ENCODE data around the gene TWIST1.

TWIST1 gene

GRCh38 chr7:19117091-19117869 lies at the start of gene TWIST1:
TSS of gene TWIST1 (minus strand) at chr7:19117636. CDS start at chr7:19117321, 315 bp downstream.
- no peak for DNase-seq

DNA sequence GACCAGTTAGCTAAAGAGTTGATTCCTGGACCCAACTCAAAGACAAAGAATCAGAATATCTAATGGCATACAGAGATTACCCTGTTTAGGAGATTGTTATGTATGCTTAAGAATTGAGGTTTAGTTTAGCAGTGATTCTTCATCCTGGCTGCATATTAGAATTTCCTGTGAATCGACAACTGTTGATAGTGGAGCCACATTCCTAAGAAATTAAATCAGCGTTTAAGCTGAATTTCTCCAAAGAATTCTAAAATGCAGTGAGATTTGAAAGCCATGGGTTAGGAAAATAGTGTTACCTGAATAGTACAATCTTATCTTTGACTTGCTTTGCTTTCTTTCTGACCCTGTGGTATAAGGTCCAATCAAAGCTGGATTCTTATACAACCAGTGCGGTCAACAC lies 44.2 kb upstream of the TWIST1 start:
- DNase-seq: no peak

DNA sequence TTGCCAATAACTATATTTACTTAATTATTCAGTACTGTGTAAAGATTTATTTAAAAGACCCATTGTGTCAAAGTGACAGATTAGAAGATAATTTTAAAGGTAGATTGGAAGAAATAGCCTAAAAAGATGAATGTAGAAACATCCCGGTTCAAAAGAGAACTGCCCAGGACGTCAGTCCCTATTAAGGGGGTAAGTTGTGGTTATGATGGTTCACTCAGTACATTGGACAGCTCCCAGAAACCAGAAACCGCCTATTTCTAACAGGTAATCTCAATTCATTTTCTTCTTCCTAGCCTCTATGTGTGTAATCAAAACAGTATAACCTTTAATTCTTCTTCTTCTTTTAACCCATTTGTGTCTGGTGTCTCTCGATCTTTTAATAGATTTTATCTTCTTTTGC lies 29.3 kb upstream of the TWIST1 start:
- no peak for DNase-seq

DNA sequence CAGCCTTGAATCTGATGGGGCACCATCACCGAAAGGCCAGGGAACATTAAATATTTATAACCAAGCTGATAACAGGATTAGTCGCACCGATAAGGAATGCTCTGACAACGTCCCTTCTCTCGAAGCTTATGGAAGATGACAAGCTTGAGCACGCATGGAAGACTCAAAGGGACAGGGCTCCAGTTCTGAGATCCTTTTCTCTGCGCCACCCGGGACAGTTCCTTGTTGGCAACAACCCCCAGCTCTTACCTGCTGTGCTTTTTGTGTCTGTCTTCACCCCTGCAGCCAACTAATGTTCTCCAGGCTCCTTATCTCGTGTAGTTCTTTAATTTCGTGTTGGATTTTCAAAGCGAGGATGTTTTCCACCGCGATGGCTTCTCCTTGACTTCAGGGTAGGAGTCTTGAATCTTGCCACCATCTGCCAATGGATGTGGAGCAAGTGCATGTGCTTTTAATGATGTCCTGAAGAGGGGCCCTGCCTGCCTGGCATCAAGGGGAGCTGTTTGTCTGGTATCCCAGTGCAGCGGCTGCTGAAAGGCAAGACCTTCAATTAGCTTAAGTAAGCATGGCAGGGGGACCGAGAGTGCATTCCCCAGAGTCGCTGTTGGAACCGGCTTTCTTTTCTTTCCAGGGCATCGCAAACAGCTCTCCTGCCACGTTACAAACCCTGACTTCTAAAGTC lies 28.1 kb upstream of the TWIST1 start:
- DNase-seq: no peak

DNA sequence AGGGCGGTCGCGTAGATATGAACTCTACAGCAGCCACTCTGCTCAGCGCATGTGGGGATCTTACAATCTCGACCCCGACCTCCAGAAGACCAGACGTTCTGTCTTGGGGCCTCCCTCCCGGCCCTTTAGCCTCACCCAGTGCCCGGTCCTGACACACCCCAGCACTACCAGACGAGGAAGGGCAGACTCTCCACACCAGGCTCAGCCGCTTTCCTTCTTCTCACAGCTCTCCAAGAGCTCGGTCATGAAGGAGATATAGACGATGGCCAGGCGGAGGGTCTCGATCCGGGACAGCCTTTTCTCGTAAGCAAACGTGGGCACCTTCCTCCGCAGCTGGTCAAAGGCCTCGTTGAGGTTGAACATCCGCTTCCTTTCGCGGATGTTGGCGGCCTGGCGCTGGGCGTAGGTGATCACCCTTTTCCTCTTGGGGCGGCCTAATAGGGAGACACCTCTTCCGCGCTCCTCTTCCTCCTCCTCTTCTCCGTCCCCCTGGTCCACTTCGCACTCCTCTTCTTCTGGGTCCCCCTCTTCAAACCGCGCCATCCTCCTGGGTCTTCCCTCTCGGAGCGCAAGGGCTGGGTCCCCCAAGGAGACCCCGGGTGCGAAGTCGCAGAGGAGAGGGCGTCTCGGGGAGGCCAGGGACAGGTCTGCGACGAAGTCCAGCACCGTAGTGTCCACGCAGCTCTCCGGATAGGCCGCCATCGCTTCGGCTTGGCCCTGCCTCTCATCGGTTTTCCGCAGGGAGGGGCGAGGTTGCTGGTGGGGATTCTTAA lies 27.4 kb upstream of the TWIST1 start, which contains the start of gene FERD3L:
Gene FERD3L, minus strand, starts transcription at position 761 of the 773 bp plus-strand sequence. Its CDS starts 59 bp downstream, at position 702.
- no peak for DNase-seq

GRCh38 chr7:19143881-19144574 lies 26.6 kb upstream of the TWIST1 start:
- DNase-seq: no peak

DNA sequence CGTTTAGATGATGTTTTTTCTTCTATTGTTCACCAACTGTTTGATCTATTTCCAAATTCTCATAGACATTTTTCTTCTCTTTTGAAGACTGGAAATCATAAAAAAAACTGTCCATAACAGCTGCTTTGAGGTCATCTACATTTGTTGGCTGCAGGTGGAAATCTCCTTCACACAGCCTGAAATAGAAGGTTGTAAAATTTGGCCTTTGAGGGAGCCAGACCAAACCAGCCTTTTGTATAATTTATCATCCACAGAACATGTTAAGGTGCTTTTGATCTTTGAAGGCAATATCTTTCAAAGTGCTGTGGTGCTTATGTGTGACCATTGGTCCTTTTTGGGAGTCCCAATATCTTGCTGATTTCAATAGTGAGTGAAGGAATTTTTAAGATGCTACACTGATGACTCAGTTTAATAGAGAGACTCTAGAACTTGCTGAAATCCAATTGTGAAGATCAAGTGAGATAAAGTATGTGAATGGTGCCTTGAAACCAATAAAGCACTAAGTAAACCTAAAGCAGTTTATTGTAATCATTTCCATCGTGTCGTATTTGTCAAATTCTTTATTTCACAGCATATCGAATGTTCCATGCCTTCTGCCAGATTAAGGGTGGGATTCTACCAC lies 22.4 kb upstream of the TWIST1 start:
- DNase-seq: no peak

GRCh38 chr7:19133886-19134285 lies 16.4 kb upstream of the TWIST1 start:
- no peak for DNase-seq

GRCh38 chr7:19133390-19133789 lies 16.0 kb upstream of the TWIST1 start:
- no peak for DNase-seq

GRCh38 chr7:19128856-19129255 lies 11.4 kb upstream of the TWIST1 start:
- DNase-seq: no peak

DNA sequence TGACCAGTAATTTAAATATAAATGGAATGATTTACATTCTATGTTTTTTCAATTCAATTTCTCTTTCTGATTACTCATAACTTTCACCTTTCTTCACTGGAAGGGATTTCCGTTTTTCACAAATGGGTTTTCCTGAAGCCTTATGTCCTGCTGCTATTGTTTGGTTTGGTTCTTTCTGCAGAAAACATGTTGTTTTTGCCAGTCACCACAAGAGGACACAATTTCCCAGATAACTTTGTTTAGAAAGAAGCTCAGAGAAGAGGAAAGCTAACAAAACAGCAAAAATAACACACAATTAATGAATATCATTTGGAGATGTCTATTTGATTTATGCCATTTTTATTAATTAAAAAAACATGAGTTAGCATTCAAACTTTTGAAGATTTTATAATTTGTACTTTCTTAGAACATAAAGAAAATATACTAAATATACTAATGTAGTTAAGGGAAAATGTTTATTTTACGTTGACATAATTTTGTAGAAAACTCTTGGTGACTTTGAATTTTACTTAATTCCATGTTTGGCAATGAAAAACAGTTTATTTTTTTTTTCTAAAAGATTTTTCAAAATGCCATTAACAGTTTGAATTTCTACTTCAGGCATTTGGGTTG lies 4.6 kb upstream of the TWIST1 start:
- DNase-seq: peak; percentile 35 to 44

DNA sequence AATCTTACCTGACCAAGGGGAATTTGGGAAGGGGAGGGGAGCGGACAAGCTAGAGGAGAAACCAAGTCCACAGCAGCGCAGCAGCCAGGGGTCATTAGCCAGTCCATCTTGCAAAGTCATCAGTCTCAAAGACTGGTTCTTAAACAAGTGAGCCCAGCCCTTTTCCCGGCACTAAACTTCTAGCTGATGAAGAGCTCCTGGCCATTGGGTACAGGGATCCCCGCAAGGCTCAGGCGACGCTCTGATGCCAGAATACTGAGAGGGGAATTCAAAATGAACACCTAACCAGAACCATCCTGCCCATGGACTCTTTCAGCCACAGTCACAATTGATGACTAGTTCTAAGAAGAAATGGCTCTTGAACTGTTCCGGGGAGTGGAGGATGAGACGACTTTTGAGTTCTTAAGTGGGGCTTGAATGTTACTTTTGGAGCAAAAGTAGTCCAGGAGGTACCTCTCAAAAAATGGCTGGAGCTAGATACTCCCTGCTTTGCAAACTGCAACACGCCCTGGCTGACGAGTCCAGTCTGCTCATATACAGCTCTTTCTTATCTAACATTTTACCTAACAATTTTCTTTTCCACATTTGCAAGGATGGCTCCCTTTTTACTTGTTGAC lies 2.5 kb upstream of the TWIST1 start:
- no peak for DNase-seq

- no peak for DNase-seq
These were observed 1.9 kb upstream of the TWIST1 start for GRCh38 chr7:19119372-19119771.

DNA sequence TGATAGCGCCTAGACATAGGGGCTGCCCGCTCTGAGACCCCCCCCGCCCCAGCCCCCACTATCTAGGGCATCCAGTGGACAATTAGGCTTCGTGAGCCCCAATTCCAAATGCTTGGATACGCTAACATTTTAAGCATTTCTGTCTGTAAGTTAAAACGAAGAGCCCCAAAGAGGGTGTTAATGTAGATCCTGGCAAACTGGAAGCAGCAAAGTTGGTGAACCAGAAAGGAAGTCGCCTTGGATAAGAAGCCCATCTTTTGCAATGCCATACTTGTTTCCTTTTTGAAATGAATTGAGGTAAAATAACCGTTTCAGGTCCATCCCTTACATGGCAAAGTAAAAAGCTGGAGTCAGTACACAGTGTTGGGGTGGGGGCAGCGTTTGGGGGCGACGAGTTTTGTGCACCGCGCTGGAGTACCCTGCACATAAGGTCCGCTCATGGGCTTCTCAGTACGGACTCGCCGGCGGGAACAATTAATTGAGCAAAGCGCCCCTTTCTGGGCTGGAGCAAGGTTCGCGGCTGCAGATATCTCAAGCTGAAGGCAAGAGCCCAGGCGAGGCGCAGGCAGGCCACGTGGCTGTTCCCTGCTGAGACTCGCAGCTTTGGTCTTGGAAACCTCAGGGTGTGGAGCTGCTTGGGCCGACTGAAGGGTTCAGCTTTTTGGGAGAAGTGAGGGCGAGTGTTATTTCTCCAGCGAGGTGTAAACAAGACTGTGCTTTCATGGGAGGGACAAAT lies 1.4 kb upstream of the TWIST1 start:
- DNase-seq: no peak

GRCh38 chr7:19117870-19118608 lies 603 bp upstream of the TWIST1 start:
- DNase-seq: no peak

DNA sequence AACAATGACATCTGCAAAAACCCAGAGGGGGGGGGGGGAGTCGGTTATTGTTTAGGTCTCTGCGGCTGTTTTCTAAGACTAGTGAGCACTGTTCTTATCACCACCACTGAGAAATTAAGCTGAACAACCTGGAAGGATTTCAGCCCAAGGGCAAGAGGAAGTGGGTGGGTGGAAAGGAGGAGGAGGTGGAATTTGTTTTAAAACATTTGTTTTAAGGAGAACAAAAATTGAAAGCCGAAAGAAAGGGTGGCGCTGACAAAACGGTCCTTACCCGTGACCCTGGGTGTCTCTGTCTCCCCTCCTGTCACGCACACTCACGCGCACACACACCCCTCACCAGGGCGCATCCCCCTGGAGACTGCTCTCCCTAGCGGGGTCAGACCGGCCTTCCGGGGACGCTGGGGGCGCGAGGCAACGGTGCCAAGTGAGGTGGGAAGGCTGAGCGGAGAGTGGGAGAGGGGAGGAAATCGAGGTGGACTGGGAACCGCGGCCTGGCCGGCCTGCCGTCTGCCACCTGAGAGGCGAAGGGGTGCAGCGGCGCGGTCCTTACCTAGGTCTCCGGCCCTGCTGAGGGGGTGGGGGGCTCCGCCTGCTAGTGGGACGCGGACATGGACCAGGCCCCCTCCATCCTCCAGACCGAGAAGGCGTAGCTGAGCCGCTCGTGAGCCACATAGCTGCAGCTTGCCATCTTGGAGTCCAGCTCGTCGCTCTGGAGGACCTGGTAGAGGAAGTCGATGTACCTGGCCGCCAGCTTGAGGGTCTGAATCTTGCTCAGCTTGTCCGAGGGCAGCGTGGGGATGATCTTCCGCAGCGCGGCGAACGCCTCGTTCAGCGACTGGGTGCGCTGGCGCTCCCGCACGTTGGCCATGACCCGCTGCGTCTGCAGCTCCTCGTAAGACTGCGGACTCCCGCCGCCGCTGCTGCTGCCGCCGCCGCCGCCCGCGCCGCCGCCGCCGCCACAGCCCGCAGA lies 1.0 kb downstream of the TWIST1 start:
- DNase-seq: no peak

- DNase-seq: no peak
These were observed 2.9 kb downstream of the TWIST1 start for GRCh38 chr7:19114551-19114855.

DNA sequence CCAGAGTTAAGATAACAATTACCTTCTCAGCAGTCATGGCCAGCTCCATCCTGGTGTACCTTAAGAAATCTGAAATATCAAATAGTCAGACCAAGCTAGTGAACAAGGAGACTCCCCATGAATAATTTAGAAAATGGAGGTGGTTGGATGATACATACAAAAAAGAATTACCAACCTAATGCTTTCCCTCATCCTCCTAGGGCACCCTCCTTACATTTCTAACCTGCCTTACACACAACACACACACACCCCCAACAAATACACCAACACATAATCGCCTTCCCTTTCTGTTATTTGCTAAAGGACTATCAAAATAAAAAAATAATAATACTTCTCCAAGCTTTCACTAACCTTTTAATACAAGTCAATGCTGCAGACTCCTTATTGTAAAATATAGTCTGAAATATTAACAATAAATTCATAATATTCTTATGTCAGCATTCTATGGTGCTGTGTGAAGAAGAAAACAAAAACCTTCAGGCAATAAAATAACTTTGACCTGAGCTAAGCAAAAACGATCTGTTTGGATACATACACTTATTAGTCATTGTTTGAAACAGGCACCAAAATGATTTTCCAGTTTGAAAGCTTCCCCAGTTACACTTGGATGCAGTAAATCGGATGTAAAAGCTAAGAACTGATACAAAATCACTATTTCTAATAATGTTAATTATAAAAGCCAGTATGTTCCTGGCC lies 3.4 kb downstream of the TWIST1 start:
- no peak for DNase-seq
